Activated gamma-delta T cell treated with Interleukin-2 at 50 U/mL for 16 hours (primary cell): Measurements from ENCODE around the gene ZNF467.
A peak's percentile ranks its signal among the peaks of the same experiment; 100 is the strongest.

ENCODE experiments used
- DNase-seq: peaks from one replicate; pipeline ENCODE4 v3.0.0-alpha.2; 2020

Gene ZNF467

GRCh38 chr7:149808311-149808710, 34.9 kb upstream of the ZNF467 start:
- no peak for DNase-seq

GRCh38 chr7:149806726-149807125, 33.3 kb upstream of the ZNF467 start:
- DNase-seq, result no peak

- DNase-seq, result no peak
These were observed 30.7 kb upstream of the ZNF467 start for GRCh38 chr7:149804106-149804505.

DNA sequence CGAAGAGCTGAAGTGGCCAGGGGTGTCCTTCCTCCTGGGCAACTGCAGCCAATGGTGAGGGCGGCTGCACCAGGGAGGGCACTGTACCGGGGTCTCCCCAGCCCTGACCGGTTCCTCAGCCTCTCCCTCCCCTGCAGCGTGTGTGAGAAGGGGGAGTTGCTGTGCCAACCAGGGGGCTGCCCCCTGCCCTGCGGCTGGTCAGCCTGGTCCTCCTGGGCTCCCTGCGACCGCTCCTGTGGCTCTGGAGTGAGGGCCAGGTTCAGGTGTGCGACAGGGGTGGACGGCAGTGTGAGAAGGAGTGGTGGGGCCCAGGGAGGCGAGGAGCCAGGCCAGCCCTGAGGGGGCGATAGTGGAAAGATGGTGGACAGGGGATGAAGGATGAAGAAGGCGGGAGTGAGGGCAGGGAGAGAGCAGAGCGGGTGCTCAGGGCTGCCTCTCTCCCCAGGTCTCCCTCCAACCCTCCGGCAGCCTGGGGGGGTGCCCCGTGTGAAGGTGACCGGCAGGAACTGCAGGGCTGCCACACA, 30.2 kb upstream of the ZNF467 start:
- no peak for DNase-seq

- DNase-seq, result no peak
These were observed 29.6 kb upstream of the ZNF467 start for GRCh38 chr7:149802966-149803365.

DNA sequence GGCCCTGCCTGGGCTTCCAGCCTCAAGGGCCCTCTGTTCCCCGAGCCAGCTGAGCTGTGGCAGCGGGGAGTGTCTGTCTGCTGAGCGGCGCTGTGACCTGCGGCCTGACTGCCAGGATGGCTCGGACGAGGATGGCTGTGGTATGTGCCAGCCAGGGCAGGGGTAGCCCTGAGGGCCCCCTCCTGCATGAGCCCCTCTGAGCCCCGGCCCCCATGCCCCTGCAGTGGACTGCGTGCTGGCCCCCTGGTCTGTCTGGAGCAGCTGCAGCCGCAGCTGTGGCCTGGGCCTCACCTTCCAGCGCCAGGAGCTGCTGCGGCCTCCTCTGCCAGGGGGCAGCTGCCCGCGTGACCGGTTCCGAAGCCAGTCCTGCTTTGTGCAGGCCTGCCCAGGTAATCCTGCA, 28.4 kb upstream of the ZNF467 start:
- DNase-seq, result no peak

DNA sequence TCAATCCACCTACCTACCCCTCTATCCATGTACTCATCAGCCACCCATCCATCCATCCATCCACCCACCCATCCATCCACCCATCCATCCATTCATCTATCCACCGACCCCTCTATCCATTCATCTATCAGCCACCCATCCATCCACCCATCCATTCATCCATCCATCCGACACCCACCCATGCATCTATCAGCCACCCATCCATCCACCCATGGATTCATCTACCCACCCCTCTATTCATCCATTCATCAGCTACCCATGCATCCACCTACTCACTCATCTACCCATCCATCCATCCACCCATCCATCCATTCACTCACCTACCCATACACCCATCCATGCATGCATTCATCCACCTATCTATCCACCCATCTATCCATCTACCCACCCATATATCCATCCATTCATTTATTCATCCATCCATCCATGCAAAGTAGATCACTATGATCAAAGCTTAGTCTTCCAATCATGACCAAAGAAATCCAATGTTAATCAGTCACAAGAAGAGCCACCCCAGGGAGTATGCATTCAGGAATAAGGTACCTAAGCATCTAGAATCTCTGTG, 27.7 kb upstream of the ZNF467 start:
- DNase-seq, result no peak

GRCh38 chr7:149800169-149800555, 26.8 kb upstream of the ZNF467 start:
- DNase-seq, result no peak

DNA sequence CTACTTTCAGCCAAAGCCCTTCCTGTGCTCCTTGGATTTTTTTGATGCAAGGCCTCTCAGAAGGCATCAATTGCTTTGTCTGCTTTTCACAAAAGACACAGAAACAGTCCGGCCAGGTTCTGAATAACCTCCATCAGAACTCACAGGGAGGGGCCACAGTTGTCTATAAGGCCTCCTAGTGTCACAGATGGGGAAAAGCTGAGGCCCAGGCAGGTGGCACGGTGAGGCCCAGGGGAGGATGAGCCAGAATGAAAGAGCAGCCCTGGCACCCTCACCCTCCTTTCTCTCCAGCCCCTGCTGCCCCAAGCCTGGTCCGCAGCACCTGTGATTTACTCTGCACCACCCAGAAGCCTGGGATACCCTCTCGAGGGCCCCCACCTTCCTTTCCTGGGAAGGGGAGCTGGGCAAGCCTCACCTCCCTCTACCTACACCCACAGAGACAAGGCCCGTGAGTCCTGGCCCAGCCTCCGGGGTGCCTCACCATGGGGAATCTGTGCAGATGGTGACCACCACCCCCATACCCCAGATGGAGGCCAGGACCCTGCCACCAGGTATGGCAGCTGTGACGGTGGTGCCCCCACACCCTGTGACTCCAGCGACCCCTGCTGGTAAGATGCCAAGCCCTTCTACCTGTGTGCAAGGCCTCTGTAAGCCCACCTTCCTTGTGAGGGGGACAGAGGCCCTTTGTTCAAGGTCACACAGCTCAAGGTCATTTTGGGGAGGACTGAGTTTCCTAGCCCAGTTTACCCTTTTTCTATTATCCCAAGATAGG, 26.2 kb upstream of the ZNF467 start:
- DNase-seq, result peak; percentile 60

- no peak for DNase-seq
These were observed 24.4 kb upstream of the ZNF467 start for GRCh38 chr7:149797771-149798170.

GRCh38 chr7:149796287-149796860, 23.0 kb upstream of the ZNF467 start:
- DNase-seq, result no peak

DNA sequence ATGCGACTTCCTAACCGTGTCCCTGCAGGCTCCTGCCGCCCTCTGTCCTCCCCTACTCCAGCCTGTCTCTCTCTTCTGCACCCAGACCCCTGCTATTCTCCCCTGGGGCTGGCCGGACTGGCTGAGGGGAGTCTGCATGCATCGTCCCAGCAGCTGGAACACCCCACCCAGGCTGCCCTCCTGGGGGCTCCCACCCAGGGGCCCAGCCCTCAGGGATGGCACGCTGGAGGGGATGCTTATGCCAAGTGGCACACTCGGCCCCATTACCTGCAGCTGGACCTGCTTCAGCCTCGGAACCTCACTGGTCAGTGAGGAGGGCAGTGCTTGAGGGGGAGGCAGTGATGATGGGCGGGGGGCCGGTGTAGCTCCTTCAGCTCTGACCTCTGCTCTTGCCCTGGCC, 21.7 kb upstream of the ZNF467 start:
- DNase-seq, result no peak

- DNase-seq, result no peak
These were observed 21.3 kb upstream of the ZNF467 start for GRCh38 chr7:149794661-149795060.

- DNase-seq, result no peak
These were observed 19.9 kb upstream of the ZNF467 start for GRCh38 chr7:149793261-149793660.

GRCh38 chr7:149792220-149792595, 18.8 kb upstream of the ZNF467 start:
- no peak for DNase-seq

GRCh38 chr7:149791411-149792219, 18.2 kb upstream of the ZNF467 start:
- no peak for DNase-seq

- DNase-seq, result no peak
These were observed 17.5 kb upstream of the ZNF467 start for GRCh38 chr7:149790754-149791360.

GRCh38 chr7:149790146-149790548, 16.8 kb upstream of the ZNF467 start:
- DNase-seq, result no peak

DNA sequence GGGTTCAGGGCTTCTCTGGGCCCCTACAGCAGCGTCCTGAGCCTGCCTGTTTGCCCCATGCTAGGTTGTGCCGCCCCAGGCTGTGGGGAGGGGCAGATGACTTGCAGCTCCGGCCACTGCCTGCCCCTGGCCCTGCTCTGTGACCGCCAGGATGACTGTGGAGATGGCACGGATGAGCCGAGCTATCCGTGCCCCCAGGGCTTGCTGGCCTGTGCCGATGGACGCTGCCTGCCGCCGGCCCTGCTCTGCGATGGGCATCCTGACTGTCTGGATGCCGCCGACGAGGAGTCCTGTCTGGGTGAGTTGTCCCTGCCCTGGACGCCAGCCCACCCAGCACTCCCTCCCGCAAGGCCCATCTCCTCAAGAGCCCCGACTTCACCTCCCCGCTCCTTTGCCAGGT, 15.7 kb upstream of the ZNF467 start:
- no peak for DNase-seq

DNA sequence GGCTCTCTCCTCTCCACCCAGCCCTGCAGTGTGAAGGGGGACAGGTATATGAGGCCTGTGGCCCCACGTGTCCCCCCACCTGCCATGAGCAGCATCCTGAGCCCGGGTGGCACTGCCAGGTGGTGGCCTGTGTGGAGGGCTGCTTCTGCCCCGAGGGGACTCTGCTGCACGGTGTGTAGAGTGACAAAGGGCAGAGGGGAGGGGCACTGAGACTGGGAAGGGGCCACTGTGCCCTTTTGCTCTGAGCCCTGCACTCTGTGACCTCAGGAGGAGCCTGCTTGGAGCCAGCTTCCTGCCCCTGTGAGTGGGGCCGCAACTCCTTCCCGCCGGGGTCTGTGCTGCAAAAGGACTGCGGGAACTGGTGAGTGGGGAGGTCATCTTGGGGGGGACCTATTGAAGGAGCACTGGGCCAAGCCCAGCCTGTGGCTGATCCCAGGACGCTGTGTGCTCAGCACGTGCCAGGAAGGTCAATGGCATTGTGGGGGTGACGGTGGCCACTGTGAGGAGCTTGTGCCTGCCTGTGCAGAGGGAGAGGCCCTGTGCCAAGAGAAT, 15.0 kb upstream of the ZNF467 start:
- DNase-seq, result no peak

- no peak for DNase-seq
These were observed 14.3 kb upstream of the ZNF467 start for GRCh38 chr7:149787428-149788299.

DNA sequence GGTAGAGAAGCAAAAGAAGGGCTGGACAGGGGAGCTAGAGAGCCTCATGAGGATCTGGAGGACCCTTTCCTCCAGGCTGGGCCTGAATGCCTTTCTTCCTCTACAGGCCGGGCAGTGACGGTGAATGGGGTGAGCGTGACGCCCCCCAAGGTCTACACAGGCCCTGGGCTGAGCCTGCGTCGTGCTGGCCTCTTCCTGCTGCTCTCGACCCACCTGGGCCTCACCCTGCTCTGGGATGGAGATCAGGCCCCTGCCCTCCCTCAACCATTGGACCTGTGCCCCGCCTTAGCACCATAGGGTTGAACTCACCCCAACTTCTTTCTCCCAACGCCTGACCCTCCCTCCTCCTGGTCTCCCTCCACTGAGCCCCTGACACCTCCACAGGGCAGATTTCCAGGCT, 12.6 kb upstream of the ZNF467 start:
- no peak for DNase-seq
